Loucy (cell line): ENCODE results near the gene GRK3.

Experiments
- EZH2phosphoT487 ChIP-seq: fragments of 200-600 bp; IDR thresholded peaks from 2 replicates; pipeline ENCODE4 v1.6.1; 2018; ENCODE audit warnings: antibody characterized with exemption, mild to moderate bottlenecking, moderate library complexity, borderline replicate concordance
- TF ChIP-seq, protein P1 (sequence below): fragments of 200-600 bp; sonication (generic); conservative IDR thresholded peaks from 2 replicates; pipeline ENCODE4 v1.5.1; 2014; ENCODE audit warnings: mild to moderate bottlenecking, antibody characterized with exemption, low read length

DNA sequence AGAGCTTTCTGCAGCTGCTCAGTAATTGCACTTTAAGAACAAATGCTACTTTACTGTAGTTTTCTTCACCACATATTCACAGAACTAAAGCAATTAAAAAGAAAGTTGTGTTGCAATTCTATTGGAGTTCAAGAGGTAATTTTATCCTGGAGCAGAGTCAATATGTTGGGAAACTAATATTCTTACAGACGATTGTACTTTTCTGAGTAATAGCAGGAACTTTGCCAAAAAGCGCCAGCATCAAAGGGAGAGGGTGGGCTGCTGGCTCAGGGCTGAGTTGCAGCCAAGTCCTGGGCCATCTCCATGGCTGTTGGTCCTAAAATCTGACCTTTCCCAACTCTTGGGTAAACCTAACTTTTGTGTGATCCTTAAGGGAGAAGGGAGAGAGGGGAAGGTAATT lies 104.0 kb downstream of the GRK3 start:
- TF ChIP-seq, protein P1, sequence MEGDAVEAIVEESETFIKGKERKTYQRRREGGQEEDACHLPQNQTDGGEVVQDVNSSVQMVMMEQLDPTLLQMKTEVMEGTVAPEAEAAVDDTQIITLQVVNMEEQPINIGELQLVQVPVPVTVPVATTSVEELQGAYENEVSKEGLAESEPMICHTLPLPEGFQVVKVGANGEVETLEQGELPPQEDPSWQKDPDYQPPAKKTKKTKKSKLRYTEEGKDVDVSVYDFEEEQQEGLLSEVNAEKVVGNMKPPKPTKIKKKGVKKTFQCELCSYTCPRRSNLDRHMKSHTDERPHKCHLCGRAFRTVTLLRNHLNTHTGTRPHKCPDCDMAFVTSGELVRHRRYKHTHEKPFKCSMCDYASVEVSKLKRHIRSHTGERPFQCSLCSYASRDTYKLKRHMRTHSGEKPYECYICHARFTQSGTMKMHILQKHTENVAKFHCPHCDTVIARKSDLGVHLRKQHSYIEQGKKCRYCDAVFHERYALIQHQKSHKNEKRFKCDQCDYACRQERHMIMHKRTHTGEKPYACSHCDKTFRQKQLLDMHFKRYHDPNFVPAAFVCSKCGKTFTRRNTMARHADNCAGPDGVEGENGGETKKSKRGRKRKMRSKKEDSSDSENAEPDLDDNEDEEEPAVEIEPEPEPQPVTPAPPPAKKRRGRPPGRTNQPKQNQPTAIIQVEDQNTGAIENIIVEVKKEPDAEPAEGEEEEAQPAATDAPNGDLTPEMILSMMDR = no peak
- TF ChIP-seq EZH2phosphoT487 = no peak
